IMR-90 (cell line): Measurements from ENCODE around the gene QSOX2. TPM values are rescaled to one million over a fixed set of nuclear protein-coding genes. Genes with fewer than 3 reads are reported as not detected.

ENCODE experiments used
- ATAC-seq: fragments of 200-7000 bp; cut with Tn5 transposase; 2 replicates; pipeline ENCODE4 v1.9.1; 2020; ENCODE audit warnings: low read depth, mild to moderate bottlenecking, moderate library complexity
- BruUV-seq: library from RNA; stranded (reverse); fragments of 400-500 nt; replicated peaks from 2 replicates; lab custom pipeline; 2021; lab: Mats Ljungman, UMichigan
- CTCF ChIA-PET: fragments of 300-600 bp; formaldehyde crosslinking; extraction: SDS; loops from one replicate; lab custom pipeline; 2021; ENCODE audit warnings: antibody characterized with exemption; lab: Yijun Ruan, JAX
- POLR2A ChIA-PET: fragments of 300-600 bp; sonication (Branson Sonifier 250); formaldehyde crosslinking; loops from one replicate; lab custom pipeline; 2022; ENCODE audit warnings: antibody characterized with exemption; ENCODE audit not compliant: unreplicated experiment; lab: Charles Lee
- DNase-seq: peaks from one replicate; pipeline ENCODE4 v3.0.0; 2013
- H2AFZ ChIP-seq: replicated peaks from 2 replicates; pipeline ENCODE3; 2013; ENCODE audit warnings: low read length, mild to moderate bottlenecking; ENCODE audit not compliant: poor library complexity
- H2AK5ac ChIP-seq: 2 replicates; pipeline ENCODE4 v1.6.1; 2013; ENCODE audit warnings: low read depth, low read length, inconsistent platforms
- H2AK9ac ChIP-seq: replicated peaks from 2 replicates; pipeline ENCODE3; 2013; ENCODE audit warnings: mild to moderate bottlenecking, low read depth, low read length, moderate library complexity; ENCODE audit not compliant: poor library complexity
- H2BK120ac ChIP-seq: 2 replicates; pipeline ENCODE4 v1.6.1; 2013; ENCODE audit warnings: low read depth, low read length, inconsistent platforms
- H2BK15ac ChIP-seq: 3 replicates; pipeline ENCODE4 v1.6.1; 2013; ENCODE audit warnings: low read depth, low read length, inconsistent platforms
- H2BK20ac ChIP-seq: 2 replicates; pipeline ENCODE4 v1.6.1; 2013; ENCODE audit warnings: low read depth, mild to moderate bottlenecking, inconsistent platforms, low read length, moderate library complexity
- H2BK5ac ChIP-seq: 2 replicates; pipeline ENCODE4 v1.6.1; 2013; ENCODE audit warnings: mild to moderate bottlenecking, low read depth, low read length, inconsistent platforms; ENCODE audit not compliant: poor library complexity, severe bottlenecking
- H3K14ac ChIP-seq: replicated peaks from 2 replicates; pipeline ENCODE4 v1.6.1; 2013; ENCODE audit warnings: low read depth, low read length, inconsistent platforms
- H3K18ac ChIP-seq: 2 replicates; pipeline ENCODE4 v1.6.1; 2013; ENCODE audit warnings: low read depth, low read length, control low read depth
- H3K23ac ChIP-seq: 2 replicates; pipeline ENCODE4 v1.6.1; 2013; ENCODE audit warnings: low read depth, low read length, inconsistent platforms
- H3K27ac ChIP-seq: 2 replicates; pipeline ENCODE4 v1.5.1; 2013; ENCODE audit warnings: mild to moderate bottlenecking, control low read depth, low read length; ENCODE audit not compliant: insufficient read depth
- H3K27me3 ChIP-seq: 2 replicates; pipeline ENCODE4 v1.6.1; 2013; ENCODE audit warnings: low read length; ENCODE audit not compliant: control insufficient read depth, insufficient read depth
- H3K36me3 ChIP-seq: 2 replicates; pipeline ENCODE4 v1.6.1; 2013; ENCODE audit warnings: low read length, mixed read lengths; ENCODE audit not compliant: control insufficient read depth, insufficient read depth
- H3K4ac ChIP-seq: 2 replicates; pipeline ENCODE4 v1.6.1; 2013; ENCODE audit warnings: low read depth, low read length, inconsistent platforms
- H3K4me1 ChIP-seq: 2 replicates; pipeline ENCODE4 v1.6.1; 2013; ENCODE audit warnings: low read length, mixed read lengths; ENCODE audit not compliant: control insufficient read depth, insufficient read depth
- H3K4me2 ChIP-seq: 2 replicates; pipeline ENCODE4 v1.6.1; 2013; ENCODE audit warnings: low read depth, mild to moderate bottlenecking, control low read depth, low read length, moderate library complexity
- H3K4me3 ChIP-seq: 2 replicates; pipeline ENCODE4 v1.5.1; 2013; ENCODE audit warnings: low read depth, mild to moderate bottlenecking, control low read depth, low read length, moderate library complexity; ENCODE audit not compliant: insufficient read depth
- H3K56ac ChIP-seq: 2 replicates; pipeline ENCODE4 v1.6.1; 2013; ENCODE audit warnings: low read length, inconsistent platforms; ENCODE audit not compliant: insufficient read depth; ENCODE audit errors: extremely low read depth
- H3K79me1 ChIP-seq, 2 experiments: 2 replicates each; pipeline ENCODE4 v1.6.1; 2013; ENCODE audit warnings: low read length in 2 of 2, inconsistent platforms in 1 of 2, low read depth in 1 of 2
- H3K9ac ChIP-seq: 2 replicates; pipeline ENCODE4 v1.6.1; 2013; ENCODE audit warnings: low read depth, low read length, control low read depth
- H3K9me1 ChIP-seq: 2 replicates; pipeline ENCODE4 v1.6.1; 2013; ENCODE audit warnings: low read length, inconsistent platforms; ENCODE audit not compliant: insufficient read depth
- H3K9me3 ChIP-seq: 2 replicates; pipeline ENCODE4 v1.6.1; 2013; ENCODE audit warnings: low read length; ENCODE audit not compliant: control insufficient read depth, insufficient read depth
- H4K20me1 ChIP-seq: 2 replicates; pipeline ENCODE4 v1.6.1; 2013; ENCODE audit warnings: low read length, inconsistent platforms; ENCODE audit not compliant: insufficient read depth
- H4K5ac ChIP-seq: 2 replicates; pipeline ENCODE4 v1.6.1; 2013; ENCODE audit warnings: mild to moderate bottlenecking, low read depth, low read length, control low read depth
- H4K8ac ChIP-seq, 2 experiments: 2 replicates each; pipeline ENCODE4 v1.6.1; 2013; ENCODE audit warnings: low read depth in 2 of 2, low read length in 2 of 2, control low read depth in 1 of 2, inconsistent platforms in 1 of 2
- H4K91ac ChIP-seq: 2 replicates; pipeline ENCODE4 v1.6.1; 2013; ENCODE audit warnings: low read depth, low read length, inconsistent platforms; ENCODE audit not compliant: insufficient read depth
- BHLHE40 ChIP-seq: fragments of 150-350 bp; IDR thresholded peaks from 2 replicates; pipeline ENCODE4 v1.6.1; 2016; ENCODE audit warnings: mild to moderate bottlenecking, low read depth, low read length
- RAD21 ChIP-seq: IDR thresholded peaks from 2 replicates; pipeline ENCODE4 v1.6.1; 2012; ENCODE audit warnings: low read length, improper control_type of control experiment
- SMC3 ChIP-seq: fragments of 150-350 bp; IDR thresholded peaks from 2 replicates; pipeline ENCODE4 v1.6.1; 2016; ENCODE audit warnings: low read depth, mild to moderate bottlenecking, antibody characterized with exemption, low read length, moderate library complexity
- WGBS, 2 experiments: methylation state at CpG; one replicate each; pipeline versions ENCODE4 v1.1.5 to v1.1.7; 2013; ENCODE audit warnings: missing lambda C conversion rate in 2 of 2; ENCODE audit not compliant: insufficient read length in 1 of 2; ENCODE audit errors: extremely low coverage in 2 of 2; 5-methylcytosine and 5-hydroxymethylcytosine counted together
- dilution Hi-C: fragments of 300-500 bp; cut with HindIII; formaldehyde crosslinking; loops from one replicate; pipeline ENCODE4 v1.14.3; 2018; ENCODE audit warnings: low sequenced_read_pairs; ENCODE audit not compliant: unreplicated experiment
- in situ Hi-C: fragments of 300-500 bp; cut with MboI; formaldehyde crosslinking; loops from 3 replicates; pipeline ENCODE4 v1.14.3; 2019; ENCODE audit warnings: low sequenced_read_pairs, inconsistent platforms, mixed read lengths
- intact Hi-C: fragments of 100-400 bp; cut with micrococcal nuclease; formaldehyde crosslinking; loops from 2 replicates; pipeline ENCODE4 v1.10.0; 2022
- polyA plus RNA-seq, 3 experiments: library from polyadenylated mRNA; depleted of rRNA; stranded (reverse); fragments of >200 nt; gene quantifications; 2 replicates each; pipeline ENCODE4 v1.2.3, GENCODE V29; 2012; ENCODE audit warnings: low replicate concordance in 1 of 3
- total RNA-seq: library from RNA; depleted of rRNA; stranded (reverse); fragments of >200 nt; gene quantifications from 2 replicates; pipeline ENCODE4 v1.2.3, GENCODE V29; 2012

QSOX2 gene
- total and polyA plus RNA-seq, 2 of the 4 experiments (the other 2 are of a cell fraction): 5.9 to 12.9 TPM

DNA sequence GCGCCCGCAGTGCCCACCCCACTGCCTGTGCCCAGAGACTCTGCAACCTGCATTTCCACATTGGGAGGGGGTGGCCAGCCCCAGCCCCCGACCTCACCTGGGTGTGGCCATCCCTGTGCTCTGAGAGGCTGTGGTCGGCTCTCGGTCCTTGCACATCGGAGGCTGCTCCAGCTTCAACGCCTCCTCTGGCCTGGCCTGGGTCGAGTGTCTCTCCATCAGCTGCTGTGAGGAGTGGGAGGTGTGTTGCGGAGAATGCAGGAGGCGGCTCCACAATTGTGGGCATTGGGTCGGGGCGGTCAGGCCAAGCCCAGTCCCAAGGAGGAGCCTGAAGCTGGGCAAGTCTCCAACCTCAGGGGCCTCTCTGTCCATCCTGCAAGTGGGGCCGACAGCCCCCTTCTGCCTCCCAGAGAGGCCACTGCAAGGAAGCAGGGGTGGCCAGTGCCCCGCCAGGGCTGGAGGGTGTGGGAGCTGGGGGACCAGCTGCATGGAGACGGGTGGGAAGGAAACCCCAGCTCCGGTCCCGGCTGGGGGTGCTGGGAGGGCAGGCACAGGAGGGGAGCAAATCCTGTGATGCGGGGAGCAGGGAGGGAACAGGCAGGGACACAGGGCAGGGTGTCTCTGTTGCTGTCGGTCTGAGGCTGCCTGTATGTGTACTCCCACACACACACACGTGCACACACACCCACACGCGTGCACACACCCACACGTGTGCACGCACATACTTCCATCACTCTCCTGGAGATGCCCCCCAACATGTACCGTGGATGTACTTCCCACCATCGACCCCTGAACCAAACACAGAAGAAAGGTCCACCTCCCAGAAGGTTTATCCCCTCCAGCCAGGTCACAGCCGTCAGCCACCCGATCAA is 29.4 kb upstream of the QSOX2 start (continued):
- no peak for TF ChIP-seq SMC3

GRCh38 chr9:136273921-136274785 is 28.5 kb upstream of the QSOX2 start:
- no peak for TF ChIP-seq BHLHE40
- TF ChIP-seq RAD21: no peak
- H3K4me2 ChIP-seq: no peak overlapping the region
- no peak overlapping the region for H4K8ac ChIP-seq
- no peak overlapping the region for H3K27ac ChIP-seq
- H3K36me3 ChIP-seq: no peaks in the 10 kb centered on the region
- H3K27me3 ChIP-seq: peaks cover 51% of the 10 kb centered on the region
- no peak overlapping the region for H3K56ac ChIP-seq
- H3K23ac ChIP-seq: no peak overlapping the region
- dilution Hi-C loops (no loop called here), intact Hi-C loops (no loop called here), in situ Hi-C loops (loop anchor here (10.0 kb wide), 1 partner anchor 109 kb away; no protein-coding TSS in a partner anchor)
- H4K5ac ChIP-seq: no peak overlapping the region
- no peak overlapping the region for H3K4ac ChIP-seq
- H3K9me3 ChIP-seq: no peaks in the 10 kb centered on the region
- no peak overlapping the region for H3K18ac ChIP-seq
- WGBS, 2 experiments: 82% methylated on average over 13 of the region's 28 CpGs; no CpG with 5 or more reads in 1 of the 2 experiments
- H2AK9ac ChIP-seq: no peak overlapping the region
- no peaks in the 10 kb centered on the region for H4K20me1 ChIP-seq
- H3K9ac ChIP-seq: no peak overlapping the region
- BruUV-seq: no TSS peak
- ChIA-PET CTCF (no interaction called here), POLR2A (no interaction called here)
- no peak overlapping the region for H2AFZ ChIP-seq
- ATAC-seq: no peak
- no peak overlapping the region for H2BK120ac ChIP-seq
- H2AK5ac ChIP-seq: no peak overlapping the region
- no peak overlapping the region for H2BK15ac ChIP-seq
- no peak overlapping the region for H3K4me3 ChIP-seq
- no peak overlapping the region for H3K14ac ChIP-seq
- H3K4me1 ChIP-seq: no peaks in the 10 kb centered on the region
- H4K91ac ChIP-seq: no peak overlapping the region
- no peak overlapping the region for H2BK5ac ChIP-seq
- no peak overlapping the region for H2BK20ac ChIP-seq
- no peaks in the 10 kb centered on the region for H3K9me1 ChIP-seq
- no peaks in the 10 kb centered on the region for H3K79me1 ChIP-seq
- DNase-seq: no peak
